Measurements from ENCODE around the gene MRPL4. TPM values are rescaled to one million over a fixed set of nuclear protein-coding genes. Genes with fewer than 3 reads are reported as not detected.

Gene MRPL4
- total and polyA plus RNA-seq, 4 donors = 21.5 to 74.8 (median 33.7) TPM

- Histone ChIP-seq H3K27ac (ENCODE audit: low read depth in 1 of 2, low read length in 2 of 2) (no peak overlapping the region), H3K9ac (ENCODE audit: low read depth in 1 of 2, low read length in 2 of 2) (no peak overlapping the region), H3K36me3 (ENCODE audit: control insufficient read depth in 4 of 4, insufficient read depth in 3 of 4, low read depth in 1 of 4, low read length in 3 of 4) (no peaks in the 10 kb centered on the region), H3K9me3 (ENCODE audit: control insufficient read depth in 4 of 4, low read length in 3 of 4) (no peaks in the 10 kb centered on the region), H3K4me1 (ENCODE audit: control insufficient read depth in 4 of 4, insufficient read depth in 4 of 4, low read length in 3 of 4) (peaks cover 4 to 12% (median 10%) of the 10 kb centered on the region in 4 donors), H3K27me3 (ENCODE audit: control insufficient read depth in 4 of 4, insufficient read depth in 4 of 4, low read length in 3 of 4) (no peaks in the 10 kb centered on the region), H3K4me3 (ENCODE audit: low read depth in 1 of 3, low read length in 3 of 3) (no peak overlapping the region)
- no peak for DNase-seq (ENCODE audit: low spot score)
- 85% methylated on average over 7 of the region's 7 CpGs for WGBS
- TF ChIP-seq SP1 (IDR thresholded peaks at IDR 0.05) (no peak), HNF4A (conservative IDR thresholded peaks at IDR 0.05) (peak; percentile 37 to 56), NR2F2 (IDR thresholded peaks at IDR 0.05) (peak; percentile 48)
Observed at GRCh38 chr19:10243606-10244005, 8.4 kb upstream of the MRPL4 start.

- 91% methylated on average over 9 of the region's 9 CpGs for WGBS
- Histone ChIP-seq H3K36me3 (ENCODE audit: control insufficient read depth in 4 of 4, insufficient read depth in 3 of 4, low read depth in 1 of 4, low read length in 3 of 4) (no peaks in the 10 kb centered on the region), H3K4me3 (ENCODE audit: low read depth in 1 of 3, low read length in 3 of 3) (no peak overlapping the region), H3K9me3 (ENCODE audit: control insufficient read depth in 4 of 4, low read length in 3 of 4) (no peaks in the 10 kb centered on the region), H3K4me1 (ENCODE audit: control insufficient read depth in 4 of 4, insufficient read depth in 4 of 4, low read length in 3 of 4) (peaks cover 4 to 9% (median 8%) of the 10 kb centered on the region in 4 donors), H3K27me3 (ENCODE audit: control insufficient read depth in 4 of 4, insufficient read depth in 4 of 4, low read length in 3 of 4) (no peaks in the 10 kb centered on the region), H3K27ac (ENCODE audit: low read depth in 1 of 2, low read length in 2 of 2) (no peak overlapping the region), H3K9ac (ENCODE audit: low read depth in 1 of 2, low read length in 2 of 2) (no peak overlapping the region)
- no peak for TF ChIP-seq SP1 (IDR thresholded peaks at IDR 0.05)
- no peak for DNase-seq (ENCODE audit: low spot score)
Observed at GRCh38 chr19:10245189-10245939, 6.7 kb upstream of the MRPL4 start.

GRCh38 chr19:10246511-10246910 is 5.5 kb upstream of the MRPL4 start:
- H3K27me3 ChIP-seq (ENCODE audit: control insufficient read depth in 4 of 4, insufficient read depth in 4 of 4, low read length in 3 of 4) = no peaks in the 10 kb centered on the region
- H3K4me3 ChIP-seq (ENCODE audit: low read depth in 1 of 3, low read length in 3 of 3) = no peak overlapping the region
- H3K27ac ChIP-seq (ENCODE audit: low read depth in 1 of 2, low read length in 2 of 2) = no peak overlapping the region
- no peaks in the 10 kb centered on the region for H3K36me3 ChIP-seq (ENCODE audit: control insufficient read depth in 4 of 4, insufficient read depth in 3 of 4, low read depth in 1 of 4, low read length in 3 of 4)
- H3K9ac ChIP-seq (ENCODE audit: low read depth in 1 of 2, low read length in 2 of 2) = no peak overlapping the region
- DNase-seq (ENCODE audit: low spot score) = no peak
- H3K4me1 ChIP-seq (ENCODE audit: control insufficient read depth in 4 of 4, insufficient read depth in 4 of 4, low read length in 3 of 4) = peaks cover 4 to 16% (median 10%) of the 10 kb centered on the region in 4 donors
- 83% methylated on average over 6 of the region's 6 CpGs for WGBS
- TF ChIP-seq NR2F2 (IDR thresholded peaks at IDR 0.05) = no peak
- no peak for TF ChIP-seq ATF3 (IDR thresholded peaks at IDR 0.05)
- no peaks in the 10 kb centered on the region for H3K9me3 ChIP-seq (ENCODE audit: control insufficient read depth in 4 of 4, low read length in 3 of 4)

- peak overlapping the region in 1 of 2 donors; percentile 90 for H3K27ac ChIP-seq (ENCODE audit: low read depth in 1 of 2, low read length in 2 of 2)
- H3K27me3 ChIP-seq (ENCODE audit: control insufficient read depth in 4 of 4, insufficient read depth in 4 of 4, low read length in 3 of 4) = no peaks in the 10 kb centered on the region
- 35% methylated on average over 8 of the region's 8 CpGs for WGBS
Observed at GRCh38 chr19:10252707-10253106, 693 bp downstream of the MRPL4 start.

More at GRCh38 chr19:10252707-10253106, 693 bp downstream of the MRPL4 start:
- no peak for DNase-seq (ENCODE audit: low spot score)
- H3K36me3 ChIP-seq (ENCODE audit: control insufficient read depth in 4 of 4, insufficient read depth in 3 of 4, low read depth in 1 of 4, low read length in 3 of 4) = peaks cover 10 to 30% (median 21%) of the 10 kb centered on the region in 4 donors
- peak overlapping the region; percentile 45 to 87 for H3K9ac ChIP-seq (ENCODE audit: low read depth in 1 of 2, low read length in 2 of 2)
- H3K4me1 ChIP-seq (ENCODE audit: control insufficient read depth in 4 of 4, insufficient read depth in 4 of 4, low read length in 3 of 4) = peaks cover 0 to 17% (median 11%) of the 10 kb centered on the region in 4 donors
- no peaks in the 10 kb centered on the region for H3K9me3 ChIP-seq (ENCODE audit: control insufficient read depth in 4 of 4, low read length in 3 of 4)
- TF ChIP-seq REST (IDR thresholded peaks at IDR 0.05) (no peak), HNF4G (IDR thresholded peaks at IDR 0.05) (no peak), JUND (IDR thresholded peaks at IDR 0.05) (no peak), NR2F2 (IDR thresholded peaks at IDR 0.05) (no peak), EGR1 (IDR thresholded peaks at IDR 0.05; ENCODE audit: low read depth in 2 of 2) (no peak), ZBTB33 (IDR thresholded peaks at IDR 0.05) (no peak), CTCF (IDR thresholded peaks at IDR 0.05; ENCODE audit: low read depth, low read length, missing input control) (no peak)
- peak overlapping the region; percentile 56 to 96 (median 95) for H3K4me3 ChIP-seq (ENCODE audit: low read depth in 1 of 3, low read length in 3 of 3)

All from liver (tissue), 9 donors.